Common myeloid progenitor, CD34-positive (primary cell): ENCODE measurements around the gene GPR68.

Experiments used
- CTCF ChIA-PET: fragments of 350-600 bp; sonication (Branson Sonifier 250); formaldehyde crosslinking; loops from one replicate; lab custom pipeline; 2021; ENCODE audit warnings: antibody characterized with exemption; lab: Charles Lee
- POLR2A ChIA-PET: fragments of 350-600 bp; sonication (Branson Sonifier 250); formaldehyde crosslinking; loops from one replicate; lab custom pipeline; 2021; ENCODE audit warnings: antibody characterized with exemption; lab: Charles Lee
- DNase-seq, 3 donors: peaks; one replicate each; pipeline versions ENCODE4 v3.0.0 to v3.0.0-alpha.2; 2013
- H3K27ac ChIP-seq, 2 experiments: 1 replicate in 1 of 2; 2 replicates in 1 of 2; pipeline ENCODE4 v1.7.0; 2013; ENCODE audit warnings: inconsistent platforms in 2 of 2, low read length in 2 of 2, mild to moderate bottlenecking in 2 of 2, low read depth in 1 of 2, moderate library complexity in 1 of 2; ENCODE audit not compliant: severe bottlenecking in 2 of 2, insufficient read depth in 1 of 2, poor library complexity in 1 of 2
- H3K27me3 ChIP-seq, 5 experiments: replicated peaks in 2 of 5; 1 replicate in 3 of 5; 2 replicates in 2 of 5; pipeline versions ENCODE4 v1.6.1 to v1.7.0; 2013; ENCODE audit warnings: low read length in 4 of 5, mild to moderate bottlenecking in 2 of 5, moderate library complexity in 2 of 5, inconsistent platforms in 1 of 5; ENCODE audit not compliant: insufficient read depth in 5 of 5, control insufficient read depth in 4 of 5
- H3K36me3 ChIP-seq, 4 experiments: 1 replicate in 2 of 4; 2 replicates in 2 of 4; pipeline versions ENCODE4 v1.6.1 to v1.7.0; 2013; ENCODE audit warnings: low read length in 3 of 4, control low read depth in 1 of 4, mild to moderate bottlenecking in 1 of 4; ENCODE audit not compliant: control insufficient read depth in 4 of 4, insufficient read depth in 4 of 4
- H3K4me1 ChIP-seq, 4 experiments: 1 replicate in 3 of 4; 2 replicates in 1 of 4; pipeline versions ENCODE4 v1.6.1 to v1.7.1; 2013; ENCODE audit warnings: low read length in 3 of 4, mild to moderate bottlenecking in 3 of 4, control low read depth in 1 of 4, inconsistent platforms in 1 of 4, moderate library complexity in 1 of 4; ENCODE audit not compliant: control insufficient read depth in 4 of 4, insufficient read depth in 4 of 4; ENCODE audit errors: control extremely low read depth in 1 of 4
- H3K4me3 ChIP-seq, 7 experiments: 1 replicate in 4 of 7; 2 replicates in 3 of 7; pipeline versions ENCODE4 v1.5.1 to v1.7.0; 2013; ENCODE audit warnings: mild to moderate bottlenecking in 7 of 7, low read length in 6 of 7, moderate library complexity in 6 of 7, inconsistent platforms in 2 of 7, low read depth in 2 of 7, control low read depth in 1 of 7; ENCODE audit not compliant: insufficient read depth in 4 of 7, control insufficient read depth in 1 of 7; ENCODE audit errors: extremely low read depth in 1 of 7
- H3K9me3 ChIP-seq, 5 experiments: 1 replicate in 4 of 5; 2 replicates in 1 of 5; pipeline versions ENCODE4 v1.6.1 to v1.7.1; 2013; ENCODE audit warnings: low read length in 4 of 5, mild to moderate bottlenecking in 2 of 5, inconsistent platforms in 1 of 5, low read depth in 1 of 5, moderate library complexity in 1 of 5; ENCODE audit not compliant: control insufficient read depth in 4 of 5, insufficient read depth in 2 of 5; ENCODE audit errors: control extremely low read depth in 1 of 5
- WGBS: methylation state at CpG from one replicate; pipeline ENCODE4 v1.1.5; 2013; ENCODE audit not compliant: insufficient coverage; 5-methylcytosine and 5-hydroxymethylcytosine counted together

Gene GPR68

DNA sequence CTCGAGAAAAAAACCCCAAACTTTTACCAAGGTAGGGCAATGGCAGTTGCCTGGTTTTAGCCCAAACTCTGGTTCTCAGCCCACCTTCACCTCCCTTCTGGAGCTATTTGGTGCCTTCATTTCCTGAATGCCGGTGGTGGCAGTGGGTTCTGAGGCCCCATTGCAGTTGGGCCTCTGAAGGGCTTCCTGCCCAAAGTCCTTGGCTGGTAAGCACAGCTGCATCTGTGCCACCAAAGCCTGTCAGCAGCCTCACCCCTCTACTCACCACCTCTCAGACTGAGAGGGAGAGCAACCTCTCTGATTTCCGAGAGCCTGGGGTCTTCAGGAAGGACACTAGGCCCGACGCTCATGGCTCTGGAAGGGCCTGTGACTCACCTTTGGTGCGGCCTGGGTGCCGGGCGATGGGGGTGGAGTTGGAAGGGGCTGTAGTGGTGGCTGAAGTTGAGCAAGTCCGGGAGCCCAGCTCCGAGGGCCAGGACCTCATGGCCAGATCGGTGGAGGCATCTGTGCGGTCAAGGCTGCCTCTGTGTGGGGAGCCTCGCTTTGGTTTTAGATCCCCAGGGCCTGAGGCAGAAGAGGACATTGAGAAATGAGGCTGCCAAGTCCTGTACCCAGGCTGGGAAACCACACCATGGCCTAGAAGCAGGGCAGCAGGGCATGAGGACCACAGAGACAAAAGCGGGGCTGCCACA, 38.6 kb upstream of the GPR68 start:
- no peaks in the 10 kb centered on the region for H3K27me3 ChIP-seq
- DNase-seq, result no peak
- POLR2A ChIA-PET, result interaction anchor here (0.6 kb wide), 1 partner anchor 501 kb away, joined by 3 read pairs; no protein-coding TSS in a partner anchor
- H3K9me3 ChIP-seq, result peaks cover 0 to 5% (median 0%) of the 10 kb centered on the region in 5 experiments
- H3K4me1 ChIP-seq, result peaks cover 0 to 10% (median 1%) of the 10 kb centered on the region in 4 experiments
- no peak overlapping the region for H3K27ac ChIP-seq
- H3K4me3 ChIP-seq, result no peak overlapping the region
- CTCF ChIA-PET, result interaction anchor here (0.9 to 10.0 kb wide), 4 partner anchors 9 to 108 kb away, joined by 3 to 170 read pairs (median 5); no protein-coding TSS in a partner anchor
- H3K36me3 ChIP-seq, result peaks cover 30 to 91% (median 81%) of the 10 kb centered on the region in 4 experiments
- 93% methylated on average over 13 of the region's 14 CpGs for WGBS

DNA sequence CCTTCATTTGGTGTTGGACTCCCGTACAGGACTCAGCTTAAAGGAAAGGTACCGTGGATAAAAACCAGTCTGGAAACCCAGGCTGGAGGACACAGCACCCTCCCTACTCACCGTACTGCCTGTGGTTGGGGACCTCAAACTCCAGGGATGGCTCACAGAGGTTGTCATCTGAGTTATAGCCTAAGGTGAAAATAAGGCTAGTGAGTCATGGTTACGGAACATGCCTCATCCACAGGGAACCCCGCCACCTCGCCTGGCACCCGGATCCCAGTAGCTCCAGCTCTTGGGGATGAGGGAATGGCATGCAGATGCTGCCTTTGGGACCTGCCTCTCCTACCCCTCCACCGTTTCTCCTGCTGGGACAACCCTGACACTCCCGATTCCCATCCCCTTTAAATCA, 36.8 kb upstream of the GPR68 start:
- ChIA-PET CTCF (interaction anchor here (1.2 to 2.4 kb wide), 5 partner anchors 16 to 105 kb away, joined by 3 to 18 read pairs (median 3); no protein-coding TSS in a partner anchor), POLR2A (interaction anchor here (1.7 kb wide), 1 partner anchor 87 kb away, joined by 4 read pairs; no protein-coding TSS in a partner anchor)
- WGBS, result 100% methylated on average over 6 of the region's 9 CpGs
- Histone ChIP-seq H3K4me1 (peaks cover 0 to 10% (median 1%) of the 10 kb centered on the region in 4 experiments), H3K4me3 (no peak overlapping the region), H3K9me3 (peaks cover 0 to 5% (median 0%) of the 10 kb centered on the region in 5 experiments), H3K36me3 (peaks cover 39 to 96% (median 86%) of the 10 kb centered on the region in 4 experiments), H3K27me3 (no peaks in the 10 kb centered on the region), H3K27ac (no peak overlapping the region)
- no peak for DNase-seq

DNA sequence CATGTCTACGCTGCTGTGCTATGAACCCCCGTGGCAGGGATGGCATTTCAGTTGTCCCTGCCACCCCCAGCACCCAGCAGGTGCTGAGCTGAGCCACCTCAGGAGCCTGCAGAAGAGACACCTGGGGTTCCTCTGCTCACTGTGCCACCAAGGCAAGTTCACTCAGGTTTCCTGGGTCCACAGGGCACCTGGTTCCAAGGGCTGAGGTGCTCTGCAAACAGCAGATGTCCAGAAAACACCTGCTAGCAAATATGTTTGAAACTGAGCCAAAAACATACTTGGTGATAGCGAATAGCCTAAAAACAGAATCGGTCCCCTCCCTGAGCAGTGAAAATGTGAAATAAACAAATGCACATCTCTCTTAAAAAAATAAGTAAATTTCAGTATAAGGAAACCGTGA, 35.6 kb upstream of the GPR68 start:
- peaks cover 40 to 95% (median 81%) of the 10 kb centered on the region in 4 experiments for H3K36me3 ChIP-seq
- no peak for DNase-seq
- WGBS, result 96% methylated on average over 5 of the region's 5 CpGs
- H3K9me3 ChIP-seq, result peaks cover 0 to 5% (median 0%) of the 10 kb centered on the region in 5 experiments
- peaks cover 0 to 3% (median under 1%) of the 10 kb centered on the region in 4 experiments for H3K4me1 ChIP-seq
- H3K4me3 ChIP-seq, result no peak overlapping the region
- ChIA-PET CTCF (interaction anchor here (2.4 kb wide), 1 partner anchor 104 kb away, joined by 18 read pairs; no protein-coding TSS in a partner anchor), POLR2A (interaction anchor here (1.7 kb wide), 1 partner anchor 86 kb away, joined by 4 read pairs; no protein-coding TSS in a partner anchor)
- H3K27ac ChIP-seq, result no peak overlapping the region
- H3K27me3 ChIP-seq, result no peaks in the 10 kb centered on the region

DNA sequence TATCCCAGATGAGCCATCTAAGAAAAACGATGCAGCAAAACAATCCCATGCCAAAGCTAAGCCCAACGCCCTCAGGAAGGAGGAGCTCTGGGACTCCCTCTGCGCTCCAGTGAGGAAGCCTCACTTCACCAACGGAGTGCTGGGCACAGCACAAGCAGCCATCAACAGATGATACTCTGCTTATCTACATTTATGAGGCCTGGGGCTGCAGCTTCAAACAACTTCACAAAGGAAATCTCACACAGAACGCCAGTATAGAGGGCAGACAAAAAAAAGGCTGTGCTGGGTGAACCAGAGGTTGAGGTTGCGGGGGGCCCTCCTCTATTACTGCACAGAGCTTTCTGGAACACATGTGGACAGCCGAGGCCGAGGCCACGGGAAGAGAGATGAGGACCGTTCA, 34.9 kb upstream of the GPR68 start:
- Histone ChIP-seq H3K4me3 (no peak overlapping the region), H3K9me3 (peaks cover 0 to 5% (median 0%) of the 10 kb centered on the region in 5 experiments), H3K27me3 (no peaks in the 10 kb centered on the region), H3K4me1 (no peaks in the 10 kb centered on the region), H3K27ac (no peak overlapping the region), H3K36me3 (peaks cover 42 to 95% (median 78%) of the 10 kb centered on the region in 4 experiments)
- ChIA-PET POLR2A (no interaction called here), CTCF (interaction anchor here (0.7 to 3.1 kb wide), 6 partner anchors 10 to 103 kb away, joined by 3 to 12 read pairs (median 3); no protein-coding TSS in a partner anchor)
- DNase-seq, result no peak
- WGBS, result 96% methylated on average over 9 of the region's 10 CpGs

DNA sequence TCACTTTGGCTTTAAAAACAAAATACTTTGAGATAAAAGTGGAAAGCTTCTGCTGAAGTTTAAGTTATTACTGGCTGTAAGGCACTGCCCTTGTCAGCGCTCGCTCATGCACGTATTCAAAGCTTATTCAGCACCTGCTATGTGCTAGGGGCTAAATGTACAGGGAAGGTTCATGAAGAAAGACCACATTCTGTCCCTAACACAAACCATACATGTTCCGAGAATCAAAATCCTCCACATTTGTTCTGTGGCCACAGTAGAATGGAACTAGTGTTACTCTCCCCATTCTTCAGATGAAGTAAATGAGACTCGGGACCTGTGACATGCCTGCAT, 33.8 kb upstream of the GPR68 start:
- ChIA-PET CTCF (interaction anchor here (0.6 to 3.1 kb wide), 9 partner anchors 11 to 379 kb away, joined by 3 to 12 read pairs (median 3); no protein-coding TSS in a partner anchor), POLR2A (no interaction called here)
- 100% methylated on average over 3 of the region's 5 CpGs for WGBS
- Histone ChIP-seq H3K4me3 (no peak overlapping the region), H3K36me3 (peaks cover 38 to 97% (median 77%) of the 10 kb centered on the region in 4 experiments), H3K9me3 (peaks cover 0 to 5% (median 0%) of the 10 kb centered on the region in 5 experiments), H3K4me1 (no peaks in the 10 kb centered on the region), H3K27me3 (no peaks in the 10 kb centered on the region), H3K27ac (no peak overlapping the region)
- no peak for DNase-seq

DNA sequence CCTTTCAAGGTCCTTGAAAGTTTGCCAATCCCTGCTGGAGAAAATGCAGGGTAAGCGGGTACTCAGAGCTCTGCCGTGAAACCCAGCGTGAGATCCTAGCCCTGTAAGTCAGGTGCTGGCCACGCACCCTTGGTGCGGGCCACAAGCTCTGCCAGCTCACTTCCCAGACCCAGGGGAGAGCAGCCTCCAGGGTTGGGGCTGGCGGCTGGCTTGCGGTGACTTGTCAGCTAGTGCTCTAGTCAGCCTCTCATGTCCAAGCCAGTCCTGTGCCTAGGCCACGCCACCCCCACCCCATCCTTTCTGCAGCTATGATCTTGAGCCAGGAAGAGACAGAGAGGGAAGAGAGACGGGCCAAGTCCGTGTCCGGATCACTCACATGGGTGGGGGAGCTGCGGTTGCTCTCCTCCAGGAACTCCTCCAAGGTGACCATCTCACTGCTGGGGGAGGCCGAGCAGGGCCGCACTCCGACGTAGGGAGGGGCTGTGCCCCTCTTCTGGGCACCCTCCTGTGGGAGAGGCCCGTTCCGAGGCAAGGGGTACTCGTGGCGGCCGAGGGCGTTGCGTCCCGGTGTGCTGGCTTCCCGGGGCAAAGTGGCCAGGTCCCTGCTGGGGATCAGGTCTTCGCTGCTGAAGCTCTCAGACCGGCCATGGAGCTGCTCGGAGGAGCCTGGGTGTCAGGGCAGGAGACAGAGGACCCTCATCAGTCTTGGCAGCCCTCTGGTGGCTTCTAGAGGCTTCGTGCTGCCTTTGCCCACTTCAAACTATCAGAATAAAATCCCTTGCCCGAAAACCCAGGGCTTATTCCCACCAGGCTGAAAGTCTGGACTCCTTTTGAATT, 33.3 kb upstream of the GPR68 start:
- Histone ChIP-seq H3K27me3 (no peaks in the 10 kb centered on the region), H3K27ac (no peak overlapping the region), H3K4me1 (no peaks in the 10 kb centered on the region), H3K9me3 (peaks cover 0 to 5% (median 0%) of the 10 kb centered on the region in 5 experiments), H3K4me3 (no peak overlapping the region), H3K36me3 (peaks cover 33 to 97% (median 75%) of the 10 kb centered on the region in 4 experiments)
- POLR2A ChIA-PET, result no interaction called here
- WGBS, result 98% methylated on average over 27 of the region's 30 CpGs
- DNase-seq, result no peak
- CTCF ChIA-PET, result interaction anchor here (0.9 to 3.1 kb wide), 6 partner anchors 14 to 378 kb away, joined by 3 to 12 read pairs (median 3); no protein-coding TSS in a partner anchor
